Melanocyte of skin (primary cell): Measurements from ENCODE around the gene UGT1A8. TPM values are rescaled to one million over a fixed set of nuclear protein-coding genes. Genes with fewer than 3 reads are reported as not detected.

Experiments used
- total RNA-seq, 2 donors: library from RNA; depleted of rRNA; stranded (reverse); fragments of >200 nt; gene quantifications; 2 replicates each; pipeline ENCODE4 v1.2.3, GENCODE V29; 2012

Gene UGT1A8
- not detected for total RNA-seq

DNA sequence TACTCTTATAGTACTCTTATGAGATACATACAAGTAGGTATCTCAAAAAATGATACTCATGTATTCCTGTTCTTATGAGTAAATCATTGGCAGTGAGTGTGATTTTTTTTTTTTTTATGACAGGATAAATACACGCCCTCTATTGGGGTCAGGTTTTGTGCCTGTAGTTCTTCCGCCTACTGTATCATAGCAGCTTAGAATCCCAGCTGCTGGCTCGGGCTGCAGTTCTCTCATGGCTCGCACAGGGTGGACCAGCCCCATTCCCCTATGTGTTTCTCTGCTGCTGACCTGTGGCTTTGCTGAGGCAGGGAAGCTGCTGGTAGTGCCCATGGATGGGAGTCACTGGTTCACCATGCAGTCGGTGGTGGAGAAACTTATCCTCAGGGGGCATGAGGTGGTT, at the start of gene UGT1A8:
UGT1A8 (plus strand) TSS at position 158 of the 400 bp plus-strand sequence; CDS start at position 233, 75 bp downstream.

DNA sequence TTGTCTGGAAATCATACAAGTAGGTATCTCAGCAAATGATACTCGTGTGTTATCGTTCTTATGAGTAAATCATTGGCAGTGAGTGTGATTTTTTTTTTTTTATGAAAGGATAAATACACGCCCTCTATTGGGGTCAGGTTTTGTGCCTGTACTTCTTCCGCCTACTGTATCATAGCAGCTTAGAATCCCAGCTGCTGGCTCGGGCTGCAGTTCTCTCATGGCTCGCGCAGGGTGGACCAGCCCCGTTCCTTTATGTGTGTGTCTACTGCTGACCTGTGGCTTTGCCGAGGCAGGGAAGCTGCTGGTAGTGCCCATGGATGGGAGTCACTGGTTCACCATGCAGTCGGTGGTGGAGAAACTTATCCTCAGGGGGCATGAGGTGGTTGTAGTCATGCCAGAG, 18.9 kb downstream of the UGT1A8 start, which contains the start of gene UGT1A10:
UGT1A10 (plus strand) TSS at position 143 of the 400 bp plus-strand sequence; CDS start at position 218, 75 bp downstream.

DNA sequence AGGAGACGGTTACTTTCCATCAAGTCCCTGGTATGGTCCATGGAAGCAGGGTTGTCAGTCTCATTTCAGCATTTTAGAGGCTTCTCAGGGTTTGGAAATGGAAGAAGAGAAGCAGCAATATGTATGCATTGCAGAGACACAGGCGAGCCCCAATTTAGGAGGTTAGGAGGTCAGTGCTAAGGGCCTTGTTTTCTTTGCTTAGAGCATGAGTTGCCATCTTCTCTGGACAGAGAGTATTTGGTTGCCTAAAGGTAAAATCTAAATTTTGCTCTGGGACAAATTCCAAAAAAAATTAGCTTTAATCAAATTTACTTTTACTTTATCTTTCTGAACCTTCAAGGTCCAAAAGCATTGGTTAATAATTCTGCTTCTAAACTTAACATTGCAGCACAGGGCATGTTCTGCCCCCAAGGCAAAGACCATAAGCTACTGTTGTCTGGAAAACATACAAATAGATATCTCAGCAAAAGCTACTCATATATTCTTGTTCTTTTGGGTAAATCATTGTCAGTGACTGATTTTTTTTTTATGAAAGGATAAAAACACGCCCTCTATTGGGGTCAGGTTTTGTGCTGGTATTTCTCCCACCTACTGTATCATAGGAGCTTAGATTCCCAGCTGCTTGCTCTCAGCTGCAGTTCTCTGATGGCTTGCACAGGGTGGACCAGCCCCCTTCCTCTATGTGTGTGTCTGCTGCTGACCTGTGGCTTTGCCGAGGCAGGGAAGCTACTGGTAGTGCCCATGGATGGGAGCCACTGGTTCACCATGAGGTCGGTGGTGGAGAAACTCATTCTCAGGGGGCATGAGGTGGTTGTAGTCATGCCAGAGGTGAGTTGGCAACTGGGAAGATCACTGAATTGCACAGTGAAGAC, 54.1 kb downstream of the UGT1A8 start, which contains the start of gene UGT1A9:
UGT1A9 (plus strand) TSS at position 609 of the 872 bp plus-strand sequence; CDS start at position 646, 37 bp downstream.

DNA sequence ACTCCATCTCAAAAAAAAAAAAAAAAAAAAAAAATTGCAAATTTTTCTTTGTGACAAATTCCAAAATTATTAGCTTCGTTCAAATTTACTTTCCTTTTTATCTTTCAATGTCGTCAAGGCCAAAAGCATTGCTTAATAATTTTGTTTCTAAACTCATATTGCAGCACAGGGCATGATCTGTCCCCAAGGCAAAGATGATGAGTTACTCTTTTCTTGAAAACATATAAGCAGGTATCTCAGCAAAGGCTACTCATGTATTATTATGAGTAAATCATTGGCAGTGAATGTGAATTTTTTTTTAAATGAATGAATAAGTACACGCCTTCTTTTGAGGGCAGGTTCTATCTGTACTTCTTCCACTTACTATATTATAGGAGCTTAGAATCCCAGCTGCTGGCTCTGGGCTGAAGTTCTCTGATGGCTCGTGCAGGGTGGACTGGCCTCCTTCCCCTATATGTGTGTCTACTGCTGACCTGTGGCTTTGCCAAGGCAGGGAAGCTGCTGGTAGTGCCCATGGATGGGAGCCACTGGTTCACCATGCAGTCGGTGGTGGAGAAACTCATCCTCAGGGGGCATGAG, 64.2 kb downstream of the UGT1A8 start, which contains the start of gene UGT1A7:
UGT1A7 (plus strand) TSS at position 381 of the 579 bp plus-strand sequence; CDS start at position 418, 37 bp downstream.

DNA sequence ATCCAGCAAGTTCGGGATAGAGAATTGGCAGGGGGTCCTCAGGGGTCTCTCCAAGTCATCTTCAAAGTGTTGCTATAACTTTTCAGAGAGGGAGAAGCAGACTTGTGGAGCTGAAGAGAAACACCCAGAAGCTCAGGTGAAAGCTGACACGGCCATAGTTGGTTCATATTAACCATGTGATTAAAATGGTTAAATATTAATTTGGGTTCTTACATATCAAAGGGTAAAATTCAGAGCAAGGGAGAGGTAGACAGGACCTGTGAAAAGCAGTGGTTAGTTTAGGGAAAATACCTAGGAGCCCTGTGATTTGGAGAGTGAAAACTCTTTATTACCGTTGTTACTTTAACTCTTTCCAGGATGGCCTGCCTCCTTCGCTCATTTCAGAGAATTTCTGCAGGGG, 75.2 kb downstream of the UGT1A8 start, which contains the start of gene UGT1A6:
UGT1A6 (plus strand) TSS at position 243 of the 400 bp plus-strand sequence; CDS start at position 358, 115 bp downstream.

DNA sequence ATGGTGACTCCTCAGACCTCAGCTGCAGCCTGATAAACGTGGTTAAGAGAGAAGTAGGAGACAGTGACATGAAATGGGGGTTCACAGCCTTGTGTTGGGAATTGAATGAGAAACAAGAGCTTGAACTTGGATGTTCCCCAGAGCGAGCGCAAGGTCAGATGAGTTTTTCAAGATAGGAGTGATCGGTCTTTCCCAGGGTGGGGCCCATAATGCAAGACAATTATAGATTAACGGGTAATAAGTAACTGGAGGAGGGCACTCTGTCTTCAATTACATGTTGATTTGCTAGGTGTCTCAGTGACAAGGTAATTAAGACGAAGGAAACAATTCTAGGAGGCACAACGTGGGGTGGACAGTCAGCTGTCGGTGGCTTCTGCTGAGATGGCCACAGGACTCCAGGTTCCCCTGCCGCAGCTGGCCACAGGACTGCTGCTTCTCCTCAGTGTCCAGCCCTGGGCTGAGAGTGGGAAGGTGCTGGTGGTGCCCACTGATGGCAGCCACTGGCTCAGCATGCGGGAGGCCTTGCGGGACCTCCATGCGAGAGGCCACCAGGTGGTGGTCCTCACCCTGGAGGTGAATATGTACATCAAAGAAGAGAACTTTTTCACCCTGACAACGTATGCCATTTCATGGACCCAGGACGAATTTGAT, 95.3 kb downstream of the UGT1A8 start, which contains the start of gene UGT1A5:
UGT1A5 (plus strand) TSS at position 297 of the 651 bp plus-strand sequence; CDS start at position 382, 85 bp downstream.

DNA sequence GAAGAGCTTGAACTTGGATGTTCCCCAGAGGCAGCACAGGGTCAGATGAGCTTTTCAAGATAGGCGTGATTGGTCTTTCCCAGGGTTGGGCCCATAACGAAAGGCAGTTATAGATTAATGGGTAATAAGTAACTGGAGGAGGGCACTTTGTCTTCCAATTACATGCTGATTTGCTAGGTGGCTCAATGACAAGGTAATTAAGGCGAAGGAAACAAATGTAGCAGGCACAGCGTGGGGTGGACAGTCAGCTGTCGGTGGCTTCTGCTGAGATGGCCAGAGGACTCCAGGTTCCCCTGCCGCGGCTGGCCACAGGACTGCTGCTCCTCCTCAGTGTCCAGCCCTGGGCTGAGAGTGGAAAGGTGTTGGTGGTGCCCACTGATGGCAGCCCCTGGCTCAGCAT, 101.1 kb downstream of the UGT1A8 start, which contains the start of gene UGT1A4:
UGT1A4 (plus strand) TSS at position 185 of the 400 bp plus-strand sequence; CDS start at position 270, 85 bp downstream.

DNA sequence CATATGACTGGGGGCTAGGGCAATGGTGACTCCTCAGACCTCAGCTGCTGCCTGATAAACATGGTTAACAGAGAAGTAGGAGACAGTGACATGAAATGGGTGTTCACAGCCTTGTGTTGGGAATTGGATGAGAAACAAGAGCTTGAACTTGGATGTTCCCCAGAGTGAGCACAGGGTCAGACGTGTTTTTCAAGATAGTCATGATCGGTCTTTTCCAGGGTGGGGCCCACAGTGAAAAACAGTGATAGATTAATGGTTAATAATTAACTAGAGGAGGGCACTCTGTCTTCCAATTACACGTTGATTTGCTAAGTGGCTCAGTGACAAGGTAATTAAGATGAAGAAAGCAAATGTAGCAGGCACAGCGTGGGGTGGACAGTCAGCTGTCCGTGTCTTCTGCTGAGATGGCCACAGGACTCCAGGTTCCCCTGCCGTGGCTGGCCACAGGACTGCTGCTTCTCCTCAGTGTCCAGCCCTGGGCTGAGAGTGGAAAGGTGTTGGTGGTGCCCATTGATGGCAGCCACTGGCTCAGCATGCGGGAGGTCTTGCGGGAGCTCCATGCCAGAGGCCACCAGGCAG, 111.4 kb downstream of the UGT1A8 start, which contains the start of gene UGT1A3:
UGT1A3 (plus strand) TSS at position 320 of the 579 bp plus-strand sequence; CDS start at position 405, 85 bp downstream.

DNA sequence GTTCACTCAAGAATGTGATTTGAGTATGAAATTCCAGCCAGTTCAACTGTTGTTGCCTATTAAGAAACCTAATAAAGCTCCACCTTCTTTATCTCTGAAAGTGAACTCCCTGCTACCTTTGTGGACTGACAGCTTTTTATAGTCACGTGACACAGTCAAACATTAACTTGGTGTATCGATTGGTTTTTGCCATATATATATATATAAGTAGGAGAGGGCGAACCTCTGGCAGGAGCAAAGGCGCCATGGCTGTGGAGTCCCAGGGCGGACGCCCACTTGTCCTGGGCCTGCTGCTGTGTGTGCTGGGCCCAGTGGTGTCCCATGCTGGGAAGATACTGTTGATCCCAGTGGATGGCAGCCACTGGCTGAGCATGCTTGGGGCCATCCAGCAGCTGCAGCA, 142.6 kb downstream of the UGT1A8 start, which contains the start of gene UGT1A1:
UGT1A1 (plus strand) TSS at position 228 of the 400 bp plus-strand sequence; CDS start at position 246, 18 bp downstream.

DNA sequence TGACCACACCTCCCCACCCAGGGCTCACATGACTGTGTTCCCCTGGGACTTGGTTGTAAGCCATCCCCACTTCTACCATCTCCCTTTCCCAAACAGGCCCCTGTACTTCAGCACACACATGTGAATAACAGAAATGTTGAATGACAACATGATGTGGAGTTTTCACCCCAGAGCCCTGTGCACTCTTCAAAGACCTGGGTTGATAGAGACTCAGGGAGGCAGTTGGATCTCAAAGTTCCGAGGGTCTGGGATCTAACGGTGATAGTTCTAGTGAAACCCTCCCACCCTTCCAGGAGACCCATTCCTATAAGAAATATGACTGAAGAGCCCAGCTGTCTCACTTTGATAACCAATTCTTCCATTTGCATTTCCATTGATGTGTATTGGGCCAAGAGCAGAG, 160.6 kb downstream of the UGT1A8 start, which contains the start of gene MROH2A:
MROH2A (plus strand) TSS at position 301 of the 400 bp plus-strand sequence. CDS start 1,029 bp downstream, outside the sequence.

Other genes with a start within 250 kb of the UGT1A8 start
- gene USP40, start 50.9 kb upstream of the UGT1A8 start, total RNA-seq, result 10 to 100 TPM; 23.7 to 28.6 TPM
- gene UGT1A10, start 18.8 kb downstream of the UGT1A8 start, total RNA-seq, result not detected
- gene UGT1A9, start 54.3 kb downstream of the UGT1A8 start, total RNA-seq, result not detected
- gene UGT1A7, start 64.3 kb downstream of the UGT1A8 start, total RNA-seq, result not detected
- gene UGT1A6, start 75.3 kb downstream of the UGT1A8 start, total RNA-seq, result not detected
- not detected for gene UGT1A5, start 95.3 kb downstream of the UGT1A8 start, total RNA-seq
- not detected for gene UGT1A4, start 101.1 kb downstream of the UGT1A8 start, total RNA-seq
- gene UGT1A3, start 111.4 kb downstream of the UGT1A8 start, total RNA-seq, result not detected
- not detected for gene UGT1A1, start 142.6 kb downstream of the UGT1A8 start, total RNA-seq
- not detected for gene MROH2A, start 160.7 kb downstream of the UGT1A8 start, total RNA-seq
- 10 to 100 TPM; 16.9 to 40.6 TPM for gene HJURP, start 236.9 kb downstream of the UGT1A8 start, total RNA-seq